8988T (cell line): ENCODE results near the gene ZDHHC8.

Experiments
- DNase-seq: peaks from one replicate; pipeline ENCODE4 v3.0.0; 2011

ZDHHC8 gene

GRCh38 chr22:20183823-20184222 lies 52.2 kb downstream of the ZDHHC8 start:
- DNase-seq: no peak

GRCh38 chr22:20184501-20185165 lies 53.0 kb downstream of the ZDHHC8 start:
- DNase-seq: no peak

- no peak for DNase-seq
Observed at GRCh38 chr22:20185750-20186149, 54.1 kb downstream of the ZDHHC8 start.

- DNase-seq: peak; percentile 77
Observed at GRCh38 chr22:20186183-20186870, 54.7 kb downstream of the ZDHHC8 start.

GRCh38 chr22:20186871-20187546 lies 55.4 kb downstream of the ZDHHC8 start:
- no peak for DNase-seq

- no peak for DNase-seq
Observed at GRCh38 chr22:20187777-20188566, 56.4 kb downstream of the ZDHHC8 start.

GRCh38 chr22:20188567-20188877 lies 56.9 kb downstream of the ZDHHC8 start:
- no peak for DNase-seq

GRCh38 chr22:20191000-20191515 lies 59.5 kb downstream of the ZDHHC8 start:
- DNase-seq: no peak

GRCh38 chr22:20191803-20192202 lies 60.2 kb downstream of the ZDHHC8 start:
- DNase-seq: no peak

- no peak for DNase-seq
Observed at GRCh38 chr22:20192293-20192971, 60.8 kb downstream of the ZDHHC8 start.

- DNase-seq: no peak
Observed at GRCh38 chr22:20192972-20193760, 61.6 kb downstream of the ZDHHC8 start.

- DNase-seq: no peak
Observed at GRCh38 chr22:20193761-20194494, 62.3 kb downstream of the ZDHHC8 start.

- DNase-seq: no peak
Observed at GRCh38 chr22:20194681-20195593, 63.3 kb downstream of the ZDHHC8 start.

- no peak for DNase-seq
Observed at GRCh38 chr22:20196094-20196842, 64.7 kb downstream of the ZDHHC8 start.
